GM08714 (cell line): ENCODE measurements around the gene METTL5.
"Not testable (repeated sequence)": the region's sequence is repeated elsewhere in the genome, so short reads cannot be mapped to it uniquely, and the experiment has no call there.

Experiments used
- H3K4me3 ChIP-seq: fragments of 200-500 bp; sonication (Bioruptor generic); 2 replicates; pipeline ENCODE4 v1.5.1; 2014; ENCODE audit warnings: mild to moderate bottlenecking, low read length, inconsistent platforms
- ZNF274 ChIP-seq: IDR thresholded peaks from 2 replicates; pipeline ENCODE4 v1.6.1; 2012; ENCODE audit warnings: mild to moderate bottlenecking, low read depth, low read length

METTL5 gene

DNA sequence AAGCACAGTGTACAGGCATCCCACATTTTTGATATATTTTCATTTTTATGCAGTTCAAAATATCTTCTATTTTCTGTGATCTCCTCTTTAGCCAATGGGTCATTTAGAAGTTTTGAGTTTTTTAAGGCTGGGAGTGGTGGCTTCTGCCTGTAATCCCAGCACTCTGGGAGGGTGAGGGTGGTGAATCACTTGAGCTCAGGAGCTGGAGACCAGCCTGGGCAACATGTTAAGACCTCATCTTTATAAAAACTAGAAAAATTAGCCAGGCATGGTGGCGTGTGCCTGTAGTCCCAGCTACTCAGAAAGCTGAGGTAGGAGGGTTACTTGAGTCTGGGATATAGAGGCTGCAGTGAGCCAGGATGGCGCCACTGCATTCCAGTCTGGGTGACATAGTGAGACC lies 20.3 kb upstream of the METTL5 start:
- no peak overlapping the region for H3K4me3 ChIP-seq
- no peak for TF ChIP-seq ZNF274

GRCh38 chr2:169841625-169842024 lies 16.9 kb upstream of the METTL5 start:
- not testable (repeated sequence) for H3K4me3 ChIP-seq

DNA sequence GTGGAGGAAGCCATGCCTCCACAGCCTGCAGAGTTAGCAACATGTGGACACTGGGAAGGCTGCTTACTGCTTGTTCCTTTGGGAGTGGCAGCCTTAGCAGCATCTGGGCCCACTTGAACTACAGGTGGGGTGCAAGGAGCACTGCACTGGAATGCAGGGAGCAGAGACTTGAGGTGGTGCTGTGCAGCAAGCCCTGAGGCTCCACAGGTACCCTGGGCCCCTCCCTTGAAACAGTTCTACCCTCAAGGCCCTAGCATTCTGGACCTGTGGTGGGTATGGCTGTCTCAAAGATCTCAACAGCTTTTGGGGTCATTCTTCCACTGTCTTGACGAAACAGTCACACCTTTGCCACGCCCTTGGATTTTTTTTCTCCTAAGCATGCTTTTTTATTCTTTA lies 16.0 kb upstream of the METTL5 start:
- TF ChIP-seq ZNF274 = no peak
- H3K4me3 ChIP-seq = no peak overlapping the region

GRCh38 chr2:169839954-169840746 lies 15.4 kb upstream of the METTL5 start:
- no peak overlapping the region for H3K4me3 ChIP-seq
- no peak for TF ChIP-seq ZNF274

GRCh38 chr2:169838743-169839489 lies 14.2 kb upstream of the METTL5 start:
- TF ChIP-seq ZNF274 = no peak
- no peak overlapping the region for H3K4me3 ChIP-seq

- no peak overlapping the region for H3K4me3 ChIP-seq
- no peak for TF ChIP-seq ZNF274
Observed at GRCh38 chr2:169834401-169834800, 9.7 kb upstream of the METTL5 start.

- peak overlapping the region; percentile 77 for H3K4me3 ChIP-seq
- TF ChIP-seq ZNF274 = no peak
Observed at GRCh38 chr2:169828141-169828811, 3.6 kb upstream of the METTL5 start.

DNA sequence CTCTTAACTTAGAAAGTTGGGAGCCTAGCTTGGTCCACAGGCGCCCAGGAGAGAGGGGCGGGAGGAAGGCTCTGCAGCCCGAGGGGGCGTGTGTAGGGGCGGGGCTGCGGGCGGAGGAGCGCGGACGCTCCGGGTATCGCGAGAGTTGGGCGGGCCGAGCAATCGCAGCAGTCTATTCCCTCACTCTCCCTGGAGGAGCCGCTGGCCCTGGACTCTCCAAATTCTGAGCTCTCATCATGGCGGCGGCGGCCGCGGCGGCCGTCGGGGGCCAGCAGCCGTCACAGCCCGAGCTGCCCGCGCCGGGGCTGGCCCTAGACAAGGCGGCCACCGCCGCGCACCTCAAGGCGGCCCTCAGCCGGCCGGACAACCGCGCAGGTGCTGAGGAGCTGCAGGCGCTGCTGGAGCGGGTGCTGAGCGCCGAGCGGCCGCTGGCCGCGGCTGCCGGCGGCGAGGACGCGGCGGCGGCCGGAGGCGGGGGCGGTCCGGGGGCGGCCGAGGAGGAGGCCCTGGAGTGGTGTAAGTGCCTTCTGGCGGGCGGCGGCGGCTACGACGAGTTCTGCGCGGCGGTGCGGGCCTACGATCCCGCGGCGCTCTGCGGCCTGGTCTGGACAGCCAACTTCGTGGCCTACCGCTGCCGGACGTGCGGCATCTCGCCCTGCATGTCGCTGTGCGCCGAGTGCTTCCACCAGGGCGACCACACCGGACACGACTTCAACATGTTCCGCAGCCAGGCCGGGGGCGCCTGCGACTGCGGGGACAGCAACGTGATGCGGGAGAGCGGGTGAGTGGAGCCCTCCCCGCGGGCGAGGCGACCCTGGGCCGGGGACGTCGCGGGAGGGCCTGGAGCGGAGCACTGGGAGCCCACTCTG lies 2.8 kb upstream of the METTL5 start, which contains the start of gene UBR3:
Gene UBR3 (plus strand): TSS at position 183 of the 869 bp plus-strand sequence. CDS start 54 bp downstream, at position 237.
- no peak for TF ChIP-seq ZNF274
- H3K4me3 ChIP-seq = peak within 1 kb of the TSS; percentile 77

- no peak for TF ChIP-seq ZNF274
- peak overlapping the region; percentile 99 for H3K4me3 ChIP-seq
Observed at GRCh38 chr2:169823996-169824372, 721 bp downstream of the METTL5 start.

DNA sequence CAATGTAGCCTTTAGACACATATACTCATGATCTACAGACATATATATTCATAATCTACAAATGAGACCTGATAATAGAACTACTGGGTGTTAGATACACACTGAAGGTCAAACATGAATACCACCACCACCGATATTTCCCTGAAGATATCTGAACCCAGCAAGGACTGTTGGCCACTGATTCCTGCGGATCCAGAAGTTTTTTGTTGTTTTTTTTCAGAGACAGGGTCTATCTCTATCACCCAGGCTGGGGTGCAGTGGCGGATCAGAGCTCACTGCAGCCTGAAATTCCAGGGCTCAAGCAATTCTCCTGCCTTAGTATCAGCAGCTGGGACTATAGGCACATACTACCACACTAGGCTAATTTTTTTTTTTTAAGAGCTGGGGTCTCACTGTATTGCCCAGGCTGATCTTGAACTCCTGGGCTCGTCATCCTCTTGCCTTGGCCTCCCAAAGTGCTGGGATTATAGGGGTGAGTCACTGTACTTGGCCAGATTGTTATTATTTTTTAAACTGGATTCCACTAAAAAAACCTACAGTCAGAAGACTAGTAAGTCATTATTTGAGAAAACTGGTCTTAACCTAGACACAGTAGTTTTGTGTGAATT lies 1.8 kb downstream of the METTL5 start:
- no peak overlapping the region; the same call in 1 of the 2 replicates for H3K4me3 ChIP-seq
- no peak for TF ChIP-seq ZNF274

DNA sequence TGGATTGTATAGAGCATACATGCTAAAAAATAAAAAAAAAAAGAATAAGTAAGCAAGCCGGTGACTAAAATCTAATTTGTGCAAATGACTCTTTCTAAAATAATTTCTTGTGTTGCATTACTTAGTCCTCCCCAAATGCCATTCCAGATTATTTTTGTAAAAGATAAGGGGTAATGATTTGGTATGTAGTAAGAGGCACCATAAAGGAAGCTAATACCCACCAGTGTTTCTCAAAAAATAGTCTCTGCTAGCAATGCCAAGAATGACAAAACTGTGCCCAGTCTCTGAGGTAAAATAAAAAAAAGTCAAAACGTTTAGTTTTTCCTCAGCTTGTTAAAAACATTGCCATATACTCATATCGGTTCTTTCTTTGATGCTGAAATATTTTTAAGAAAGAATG lies 2.7 kb downstream of the METTL5 start:
- no peak for TF ChIP-seq ZNF274
- H3K4me3 ChIP-seq = no peak overlapping the region

GRCh38 chr2:169820101-169820500 lies 4.6 kb downstream of the METTL5 start:
- H3K4me3 ChIP-seq = not testable (repeated sequence)

GRCh38 chr2:169819106-169819505 lies 5.6 kb downstream of the METTL5 start:
- TF ChIP-seq ZNF274 = no peak

DNA sequence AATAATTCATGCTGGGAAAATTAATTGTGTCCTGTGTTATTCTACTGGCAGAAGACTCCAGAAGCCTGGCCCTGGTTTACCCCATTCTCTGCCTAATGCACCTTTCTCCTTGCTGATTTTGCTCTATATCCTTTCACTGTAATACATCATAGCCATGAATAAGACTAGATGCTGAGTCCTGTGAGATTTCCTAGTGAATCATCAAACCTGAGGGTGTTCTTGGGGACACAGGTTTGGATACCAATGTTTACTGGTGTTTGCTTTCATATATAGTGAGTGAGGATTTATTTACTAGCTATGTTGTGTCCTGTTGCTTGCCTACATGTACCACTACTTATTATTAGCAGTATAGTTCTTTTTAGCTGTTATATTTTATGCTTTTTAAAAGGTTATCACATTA lies 6.5 kb downstream of the METTL5 start:
- no peak overlapping the region for H3K4me3 ChIP-seq
- TF ChIP-seq ZNF274 = no peak

More at GRCh38 chr2:169819106-169819505, 5.6 kb downstream of the METTL5 start:
- no peak overlapping the region for H3K4me3 ChIP-seq

- H3K4me3 ChIP-seq = not testable (repeated sequence)
Observed at GRCh38 chr2:169817369-169817768, 7.3 kb downstream of the METTL5 start.

DNA sequence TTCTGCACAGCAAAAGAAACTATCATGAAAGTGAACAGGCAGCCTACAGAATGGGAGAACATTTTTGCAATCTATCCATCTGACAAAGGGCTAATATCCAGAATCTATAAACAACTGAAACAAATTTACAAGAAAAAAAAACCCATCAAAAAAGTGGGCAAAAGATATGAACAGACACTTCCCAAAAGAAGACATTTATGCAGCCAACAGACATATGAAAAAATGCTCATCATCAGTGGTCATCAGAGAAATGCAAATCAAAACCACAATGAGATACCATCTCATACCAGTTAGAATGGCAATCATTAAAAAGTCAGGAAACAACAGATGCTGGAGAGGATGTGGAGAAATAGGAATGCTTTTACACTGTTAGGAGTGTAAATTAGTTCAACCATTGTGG lies 7.7 kb downstream of the METTL5 start:
- H3K4me3 ChIP-seq = not testable (repeated sequence)
